RCC 7860 (cell line): ENCODE measurements around the gene TPSG1.
"Not testable (repeated sequence)": the region's sequence is repeated elsewhere in the genome, so short reads cannot be mapped to it uniquely, and the experiment has no call there.

Source experiments
- DNase-seq: peaks from one replicate; pipeline ENCODE4 v3.0.0-alpha.2; 2015; ENCODE audit warnings: low spot score
- FAIRE-seq: peaks from 2 replicates; lab custom pipeline; 2012; peaks lifted over from hg19 to GRCh38; lab: Jason Lieb, UNC

TPSG1 gene

GRCh38 chr16:1198671-1199346 is 26.3 kb downstream of the TPSG1 start:
- not testable (repeated sequence) for FAIRE-seq

DNA sequence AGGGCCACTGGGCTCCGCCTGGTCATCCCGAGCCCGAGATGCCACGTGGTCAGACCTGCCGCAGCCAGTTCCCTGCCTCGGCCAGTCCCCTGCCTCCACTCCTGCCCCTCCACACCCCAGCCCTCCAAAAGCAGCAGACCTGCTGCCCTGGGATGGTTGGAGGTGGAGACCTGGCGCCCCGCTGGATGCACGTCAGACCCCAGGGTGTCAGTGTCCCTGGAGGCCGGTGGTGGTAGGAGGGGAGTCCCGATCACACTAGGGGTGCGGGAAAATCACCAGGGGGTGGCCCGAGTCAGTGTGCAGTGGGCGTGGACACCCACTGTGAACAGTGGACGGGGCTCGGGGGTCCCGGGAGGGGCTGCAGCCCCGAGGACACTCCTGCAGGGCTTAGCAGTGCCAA is 26.9 kb downstream of the TPSG1 start:
- FAIRE-seq (no peak), DNase-seq (no peak)

More at GRCh38 chr16:1198671-1199346, 26.3 kb downstream of the TPSG1 start:
- DNase-seq = not testable (repeated sequence)

GRCh38 chr16:1197237-1197866 is 27.7 kb downstream of the TPSG1 start:
- peak; percentile 65 for FAIRE-seq

DNA sequence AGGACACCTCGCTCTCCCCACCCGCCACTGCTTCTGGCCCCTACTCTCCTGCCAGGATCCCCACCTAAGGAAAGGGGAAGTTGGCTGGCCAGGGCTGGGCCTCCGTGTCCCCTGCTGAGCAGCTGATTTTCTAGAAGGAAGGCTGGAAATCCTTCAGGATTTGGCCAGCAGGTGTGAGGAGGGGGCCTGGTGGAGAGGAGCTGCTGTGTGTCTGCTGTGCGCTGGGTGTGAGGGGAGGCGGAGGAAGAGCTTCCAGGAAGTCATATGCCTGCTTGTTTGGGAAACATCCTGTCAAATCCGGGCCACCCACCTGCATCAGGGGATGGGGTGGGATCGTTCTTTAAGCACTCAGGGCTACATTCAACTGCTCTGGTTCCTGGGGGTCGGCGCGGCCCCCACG is 28.6 kb downstream of the TPSG1 start:
- DNase-seq = no peak
- no peak for FAIRE-seq

More at GRCh38 chr16:1197237-1197866, 27.7 kb downstream of the TPSG1 start:
- DNase-seq = peak; percentile 71

- DNase-seq (no peak), FAIRE-seq (no peak)
Measured at GRCh38 chr16:1195393-1195666, 29.7 kb downstream of the TPSG1 start.

GRCh38 chr16:1194665-1195392 is 30.2 kb downstream of the TPSG1 start:
- DNase-seq (no peak), FAIRE-seq (no peak)

GRCh38 chr16:1193825-1194581 is 31.1 kb downstream of the TPSG1 start:
- FAIRE-seq (no peak), DNase-seq (no peak)

DNA sequence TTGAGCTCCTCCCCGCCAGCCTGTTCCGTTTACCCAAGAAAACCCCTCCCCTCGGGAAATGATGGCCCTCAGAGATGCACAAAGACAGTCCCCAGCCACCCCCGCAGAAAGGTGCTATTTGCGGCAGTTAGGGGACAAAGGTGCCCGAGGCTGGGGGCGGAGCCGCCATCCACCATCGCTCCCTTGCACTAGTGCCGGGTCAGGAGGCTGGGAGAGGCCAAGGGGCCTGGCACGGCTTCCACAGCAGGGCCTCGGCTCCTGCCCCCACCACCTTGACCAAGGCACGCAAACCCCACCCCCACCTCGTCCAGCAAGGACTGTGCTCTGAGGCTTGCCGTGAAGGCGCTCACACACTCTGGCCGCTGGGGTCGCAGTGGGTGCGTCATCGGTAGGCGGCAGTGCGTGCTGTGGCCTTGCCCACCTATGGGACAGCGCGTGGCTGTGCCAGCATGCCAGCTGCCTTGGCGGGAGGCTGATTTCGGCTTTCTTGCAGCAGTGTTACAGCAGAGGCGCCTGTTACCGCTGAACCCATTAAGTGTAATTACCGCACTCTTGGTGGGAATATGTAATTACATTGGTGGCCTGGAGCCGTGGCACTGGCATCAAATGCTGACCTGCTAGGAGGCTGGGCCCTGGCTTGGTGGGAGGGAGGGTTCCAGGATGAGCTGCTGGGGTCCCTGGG is 31.8 kb downstream of the TPSG1 start:
- FAIRE-seq = no peak

DNA sequence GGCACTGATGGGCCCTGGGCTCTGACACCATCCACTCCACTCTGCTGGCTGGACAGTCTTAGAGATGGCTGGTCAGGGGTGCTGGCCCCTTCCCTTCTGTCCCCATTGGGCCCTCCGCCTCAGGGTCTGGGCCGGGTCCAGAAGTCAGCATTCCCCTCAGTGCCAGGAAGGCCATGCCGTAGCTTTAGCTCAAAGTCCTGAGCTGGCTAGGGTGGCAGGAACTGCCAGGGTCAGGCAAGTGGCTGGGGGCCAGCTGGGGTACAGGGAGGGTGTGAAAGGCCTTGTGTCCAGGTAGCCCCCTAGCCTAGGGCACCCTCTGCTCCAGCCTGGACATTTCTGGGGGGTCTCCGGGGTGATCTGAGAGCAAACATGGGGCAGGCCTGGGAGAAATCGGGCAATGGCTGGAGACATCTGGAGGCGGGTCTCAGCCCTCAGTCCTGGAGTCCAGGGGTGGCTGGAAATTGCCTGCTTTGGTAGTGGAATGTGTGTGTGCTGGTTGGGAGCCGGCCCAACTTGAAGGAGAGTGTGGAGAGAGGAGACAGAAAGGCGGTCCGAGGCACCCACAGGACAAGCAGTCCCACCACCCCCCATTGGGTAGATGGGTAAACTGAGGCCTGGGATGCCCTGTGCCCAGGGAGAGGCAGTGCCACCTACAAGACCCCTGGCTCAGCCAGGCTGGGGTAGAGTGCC is 32.5 kb downstream of the TPSG1 start:
- FAIRE-seq (no peak), DNase-seq (no peak)

More for the DNA sequence above, 31.8 kb downstream of the TPSG1 start:
- no peak for DNase-seq

- FAIRE-seq, DNase-seq: not testable (repeated sequence)
Measured at GRCh38 chr16:1190789-1191188, 34.3 kb downstream of the TPSG1 start.

GRCh38 chr16:1189455-1189854 is 35.6 kb downstream of the TPSG1 start:
- FAIRE-seq (no peak), DNase-seq (no peak)

GRCh38 chr16:1188432-1189189 is 36.5 kb downstream of the TPSG1 start:
- peak; percentile 11 for DNase-seq
- no peak for FAIRE-seq

GRCh38 chr16:1185460-1186207 is 39.4 kb downstream of the TPSG1 start:
- DNase-seq, FAIRE-seq: not testable (repeated sequence)

- FAIRE-seq (no peak), DNase-seq (no peak)
Measured at GRCh38 chr16:1184980-1185379, 40.1 kb downstream of the TPSG1 start.

- no peak for FAIRE-seq
- no peak for DNase-seq
Measured at GRCh38 chr16:1184156-1184868, 40.8 kb downstream of the TPSG1 start.

DNA sequence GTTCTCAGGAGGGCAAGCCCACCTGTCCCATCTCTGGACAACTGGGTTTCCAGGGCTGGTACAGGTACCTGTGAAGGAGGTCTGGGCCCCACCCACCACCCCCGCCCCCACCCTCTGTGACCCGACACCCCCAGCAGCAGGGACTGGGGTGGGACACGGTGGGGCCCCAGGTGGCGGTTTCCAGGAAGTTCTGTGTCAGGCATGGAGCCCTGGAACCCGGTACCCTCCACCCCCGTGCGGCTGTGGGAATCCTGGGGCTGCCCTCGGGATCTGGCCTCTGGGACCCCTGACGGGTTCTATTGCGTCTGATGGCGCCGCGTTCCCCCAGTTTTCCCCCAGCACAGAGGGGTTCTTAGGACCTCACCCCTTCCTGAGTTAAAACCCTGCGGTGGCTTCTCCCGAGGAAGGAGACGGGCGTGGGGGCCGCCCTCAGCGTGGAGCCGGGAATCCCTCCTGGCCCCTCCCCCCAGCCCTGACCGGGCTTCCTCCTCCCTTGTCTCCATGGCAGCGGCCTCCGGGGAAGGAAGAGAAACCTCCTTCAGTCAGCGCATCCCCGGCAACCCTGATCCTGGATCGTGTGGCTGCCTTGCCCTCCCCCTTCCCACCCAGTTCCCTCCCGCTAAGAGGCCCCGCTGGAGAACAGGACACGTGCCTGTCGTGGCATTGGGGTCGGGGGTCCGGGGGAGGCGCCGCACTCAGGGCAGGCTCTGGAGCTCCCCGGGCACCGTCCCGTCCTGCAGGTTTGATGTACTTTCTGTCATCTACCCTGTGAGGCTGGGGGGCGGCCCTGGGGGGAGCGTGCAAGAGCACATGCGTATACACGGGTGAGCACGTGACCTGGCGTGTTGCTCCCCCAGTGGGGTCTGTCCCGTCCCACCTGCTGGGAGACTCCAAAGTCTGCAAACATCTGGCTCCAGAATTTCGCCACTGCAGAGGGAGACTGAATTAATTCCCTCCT is 41.8 kb downstream of the TPSG1 start:
- peak; percentile 65 for DNase-seq
- FAIRE-seq = no peak

- DNase-seq (peak; percentile 91), FAIRE-seq (peak; percentile 77)
Measured at GRCh38 chr16:1182316-1182671, 42.8 kb downstream of the TPSG1 start.
